A673 (cell line): ENCODE data around the gene THEM5.

Experiments
- CTCF ChIP-seq: fragments of 300-800, 200-600 bp; sonication (generic); conservative IDR thresholded peaks from 2 replicates; pipeline ENCODE4 v1.5.1; 2017; ENCODE audit warnings: low read depth, mild to moderate bottlenecking, antibody characterized with exemption, low read length, moderate library complexity, mixed read lengths
- EZH2 ChIP-seq: fragments of 200-600 bp; sonication (generic); IDR thresholded peaks from 2 replicates; pipeline ENCODE4 v1.6.1; 2017; ENCODE audit warnings: borderline replicate concordance, low read depth, mild to moderate bottlenecking, mixed read lengths, antibody characterized with exemption, low read length; ENCODE audit not compliant: poor library complexity, severe bottlenecking

- TF ChIP-seq CTCF: no peak
- TF ChIP-seq EZH2: no peak
These were observed 4.7 kb upstream of the THEM5 start for GRCh38 chr1:151858030-151858746.
